Central memory CD4-positive, alpha-beta T cell (primary cell): ENCODE results near the gene LKAAEAR1.
A peak's percentile ranks its signal among the peaks of the same experiment; 100 is the strongest.

Experiments
- DNase-seq: peaks from one replicate; pipeline ENCODE4 v3.0.0; 2022

The LKAAEAR1 gene

DNA sequence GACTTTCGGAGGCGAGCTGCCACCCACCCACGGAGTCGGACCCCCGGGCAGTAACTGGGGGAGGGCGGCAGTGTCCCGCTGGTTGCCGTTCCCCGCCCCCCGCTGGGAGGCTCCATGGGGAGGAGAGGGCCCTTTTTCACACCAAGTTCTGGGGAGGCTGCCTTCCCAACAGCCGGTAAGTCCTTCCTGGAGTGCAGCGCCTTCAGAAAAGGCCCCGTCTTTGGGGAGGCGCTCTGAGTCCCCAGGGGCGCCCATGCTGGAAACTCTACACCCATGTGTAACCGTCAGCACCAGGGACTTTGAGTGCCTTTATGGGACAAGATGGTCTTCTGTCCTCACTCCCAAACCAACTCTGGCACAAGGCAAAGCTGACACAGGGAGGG, 34.3 kb downstream of the LKAAEAR1 start:
- DNase-seq, result no peak

DNA sequence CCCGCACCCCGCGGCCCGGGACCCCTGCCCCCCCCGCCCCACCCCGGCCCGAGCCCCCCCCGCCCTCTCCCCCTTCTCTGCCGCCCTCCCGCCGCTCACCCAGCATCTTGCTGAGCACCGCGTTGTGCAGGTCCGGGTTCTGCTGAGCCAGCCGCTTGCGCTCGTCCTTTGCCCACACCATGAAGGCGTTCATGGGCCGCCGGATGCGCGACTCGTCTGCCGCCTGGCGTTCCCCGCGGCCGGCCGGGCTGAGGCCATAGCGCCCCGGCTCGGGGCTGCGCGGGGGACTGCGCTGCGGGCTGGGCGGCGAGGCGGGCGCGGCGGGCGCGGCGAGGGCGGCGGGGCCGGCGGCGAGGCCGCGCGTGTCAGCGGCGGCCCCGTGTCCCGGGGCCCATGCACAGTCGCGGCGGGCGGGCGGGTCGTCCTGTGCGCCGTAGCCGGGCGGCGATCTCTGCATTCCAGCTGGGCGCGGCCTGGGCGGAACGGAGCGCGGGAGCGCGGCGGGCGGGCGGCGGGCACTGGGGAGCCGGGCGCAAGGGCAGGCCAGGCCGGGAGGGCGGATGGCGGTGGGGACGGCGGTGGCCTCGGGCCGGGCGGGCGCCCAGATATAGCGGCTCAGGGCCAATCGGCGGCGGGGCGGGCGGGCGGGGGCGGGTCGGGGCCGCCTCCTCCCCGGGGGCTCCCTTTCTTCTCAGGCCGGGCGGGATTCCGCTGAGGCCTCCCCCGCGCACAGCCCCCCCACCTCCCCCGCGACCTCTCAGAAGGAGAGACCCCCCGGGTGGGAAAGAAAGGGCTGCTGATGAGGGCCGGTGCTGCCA, 34.9 kb downstream of the LKAAEAR1 start, which contains the start of gene SOX18:
TSS of gene SOX18 (minus strand) at position 580 of the 818 bp plus-strand sequence. CDS start at position 457, 123 bp downstream.
- no peak for DNase-seq

DNA sequence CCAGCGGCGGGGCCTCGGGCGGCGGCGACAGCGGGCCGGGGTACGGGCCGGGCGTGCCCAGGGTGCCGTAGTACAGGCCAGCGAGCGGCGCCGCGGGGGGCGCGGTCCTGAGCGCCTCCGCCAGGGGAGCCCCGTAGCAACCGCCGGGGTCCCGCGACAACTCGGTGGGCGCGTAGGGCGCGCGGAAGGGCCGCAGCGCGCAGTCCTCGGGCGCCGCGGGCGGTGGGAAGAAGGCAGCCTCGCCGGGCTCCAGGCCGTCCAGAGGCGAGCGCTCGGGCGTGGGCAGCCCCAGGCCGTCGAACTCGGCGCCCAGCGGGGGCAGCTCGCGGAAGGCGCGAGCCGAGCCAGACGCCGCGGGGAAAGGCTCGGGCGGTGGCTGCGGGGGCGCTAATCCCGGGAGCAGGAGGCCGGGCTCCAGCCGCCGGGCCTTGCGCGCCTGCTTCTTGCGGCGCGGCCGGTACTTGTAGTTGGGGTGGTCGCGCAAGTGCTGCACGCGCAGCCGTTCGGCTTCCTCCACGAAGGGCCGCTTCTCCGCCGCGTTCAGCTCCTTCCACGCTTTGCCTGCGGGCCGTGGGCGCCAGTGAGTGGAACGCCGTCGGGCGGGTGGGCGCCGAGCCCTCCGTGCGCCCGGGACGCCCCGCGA, 35.7 kb downstream of the LKAAEAR1 start:
- no peak for DNase-seq

DNA sequence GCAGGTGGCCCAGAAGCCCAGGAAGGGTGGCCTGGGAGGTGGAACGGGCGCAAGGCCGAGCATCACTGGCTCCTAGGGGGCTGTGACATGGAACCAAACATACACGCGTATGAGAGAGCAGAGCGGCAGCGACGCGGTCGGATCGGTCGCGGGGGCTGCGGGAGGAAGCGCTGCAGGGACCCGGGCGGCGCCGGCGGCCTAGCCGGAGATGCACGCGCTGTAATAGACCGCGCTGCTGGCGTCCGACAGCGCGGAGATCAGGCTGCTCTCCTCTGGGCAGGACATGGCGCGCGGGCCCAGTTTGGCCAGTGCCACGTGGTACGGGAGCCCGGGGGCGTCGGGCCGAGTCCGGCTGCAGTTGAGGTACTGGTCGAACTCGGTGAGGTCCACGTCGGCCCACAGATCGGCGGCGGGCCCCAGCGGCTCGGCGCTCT, 36.2 kb downstream of the LKAAEAR1 start:
- no peak for DNase-seq

DNA sequence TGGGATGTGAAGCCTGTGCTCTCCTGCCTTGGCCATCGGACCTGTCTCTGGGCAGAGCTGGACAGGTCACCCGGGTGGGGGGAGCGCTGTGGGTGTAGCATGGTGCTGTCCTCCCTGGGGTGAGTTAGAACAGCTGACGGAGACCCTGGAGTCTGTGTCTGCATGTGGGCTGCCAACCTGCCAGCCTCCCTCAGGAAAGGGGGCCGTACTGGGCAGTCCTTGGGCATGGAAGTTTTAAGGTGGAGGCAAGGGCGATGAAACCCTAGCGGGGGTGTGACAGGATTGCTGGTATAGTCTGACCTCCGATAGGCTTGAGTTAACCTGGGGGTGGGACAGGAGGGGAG, 37.2 kb downstream of the LKAAEAR1 start:
- no peak for DNase-seq

DNA sequence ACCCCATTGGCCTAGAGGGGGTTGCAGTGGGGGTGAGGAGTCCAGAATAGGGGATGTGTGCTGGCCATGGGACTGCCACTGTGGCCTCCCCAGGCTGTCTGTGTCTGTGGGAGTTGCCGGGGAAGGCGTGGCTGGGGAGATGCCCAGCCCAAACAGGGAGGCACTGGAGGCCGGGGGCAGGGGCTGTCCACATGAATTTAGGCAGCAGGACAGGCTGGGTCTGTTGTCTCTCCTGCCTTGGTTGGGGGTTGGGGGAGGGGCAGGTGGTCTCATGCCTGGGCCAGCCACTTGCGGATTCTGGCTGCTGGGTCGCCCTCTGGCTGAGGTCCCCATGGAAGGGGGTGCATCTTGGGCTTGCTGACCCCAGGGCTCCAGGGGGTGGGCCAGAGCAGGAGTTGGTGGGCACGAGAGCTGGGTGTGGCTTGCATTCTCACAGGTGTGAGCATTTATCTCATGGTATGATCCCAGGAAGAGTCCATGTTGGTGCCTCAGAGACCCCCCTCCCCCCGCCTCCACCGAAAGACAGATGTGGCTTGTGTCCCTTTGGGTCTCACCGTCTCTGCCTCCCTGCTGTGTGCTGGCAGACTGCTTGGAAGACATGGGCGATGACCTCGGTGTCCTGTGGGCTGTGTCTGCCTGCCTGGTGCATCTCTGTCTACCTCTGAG, 38.7 kb downstream of the LKAAEAR1 start:
- no peak for DNase-seq

DNA sequence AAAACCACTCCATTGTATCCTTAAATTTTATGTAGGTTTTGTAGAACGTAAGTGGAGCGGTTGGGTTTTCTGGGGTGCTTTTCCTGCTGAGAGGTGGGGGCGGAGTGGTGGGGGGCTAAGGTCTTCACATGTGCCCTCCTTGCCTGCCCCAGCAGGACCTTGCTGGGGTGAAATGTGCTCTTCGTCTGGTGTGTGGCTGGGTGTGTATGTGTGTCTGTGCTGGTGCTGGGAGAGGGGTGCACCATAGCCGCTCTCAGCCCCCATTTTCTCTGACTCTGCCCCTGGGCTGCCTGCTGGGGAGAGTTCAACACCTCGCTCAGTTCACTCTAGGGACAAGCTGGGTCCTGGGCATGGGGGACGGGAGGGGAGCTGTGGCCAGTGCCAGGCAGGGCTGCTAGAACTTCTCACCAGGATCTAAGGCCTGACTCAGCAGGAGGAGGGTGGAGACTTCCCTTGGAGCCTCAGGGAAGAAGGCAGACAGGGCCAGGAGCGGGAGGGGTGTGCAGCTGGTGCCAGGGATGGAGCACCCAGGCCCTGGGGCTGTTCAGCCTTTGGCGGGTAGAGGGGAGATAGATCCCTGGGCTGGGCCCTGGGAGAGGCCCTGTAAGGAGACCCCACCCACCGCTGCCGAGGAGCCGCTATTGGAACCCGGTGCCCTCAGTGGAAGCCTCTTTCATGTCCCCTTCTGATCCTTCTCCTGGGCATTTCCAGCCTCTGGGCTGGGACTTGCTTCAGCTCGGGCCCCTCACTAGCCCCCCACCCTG, 39.5 kb downstream of the LKAAEAR1 start:
- no peak for DNase-seq

DNA sequence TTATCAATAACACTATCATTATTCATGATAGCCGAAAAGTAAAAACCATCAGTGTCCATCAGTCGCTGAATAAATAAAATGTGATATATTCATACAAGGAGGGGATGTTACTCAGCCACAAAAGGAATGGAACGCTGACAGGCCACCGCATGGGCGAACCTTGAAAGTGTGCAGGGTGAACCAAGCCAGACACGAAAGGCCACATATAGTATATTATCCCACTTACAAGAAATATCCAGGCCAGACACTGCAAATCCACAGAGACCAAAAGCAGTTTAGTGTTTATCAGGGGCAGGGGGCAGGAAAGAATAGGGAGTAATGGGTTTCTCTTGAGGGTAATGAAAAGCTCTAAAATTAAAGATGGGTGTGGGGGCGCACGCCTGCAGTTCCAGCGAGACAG, 40.4 kb downstream of the LKAAEAR1 start:
- no peak for DNase-seq

DNA sequence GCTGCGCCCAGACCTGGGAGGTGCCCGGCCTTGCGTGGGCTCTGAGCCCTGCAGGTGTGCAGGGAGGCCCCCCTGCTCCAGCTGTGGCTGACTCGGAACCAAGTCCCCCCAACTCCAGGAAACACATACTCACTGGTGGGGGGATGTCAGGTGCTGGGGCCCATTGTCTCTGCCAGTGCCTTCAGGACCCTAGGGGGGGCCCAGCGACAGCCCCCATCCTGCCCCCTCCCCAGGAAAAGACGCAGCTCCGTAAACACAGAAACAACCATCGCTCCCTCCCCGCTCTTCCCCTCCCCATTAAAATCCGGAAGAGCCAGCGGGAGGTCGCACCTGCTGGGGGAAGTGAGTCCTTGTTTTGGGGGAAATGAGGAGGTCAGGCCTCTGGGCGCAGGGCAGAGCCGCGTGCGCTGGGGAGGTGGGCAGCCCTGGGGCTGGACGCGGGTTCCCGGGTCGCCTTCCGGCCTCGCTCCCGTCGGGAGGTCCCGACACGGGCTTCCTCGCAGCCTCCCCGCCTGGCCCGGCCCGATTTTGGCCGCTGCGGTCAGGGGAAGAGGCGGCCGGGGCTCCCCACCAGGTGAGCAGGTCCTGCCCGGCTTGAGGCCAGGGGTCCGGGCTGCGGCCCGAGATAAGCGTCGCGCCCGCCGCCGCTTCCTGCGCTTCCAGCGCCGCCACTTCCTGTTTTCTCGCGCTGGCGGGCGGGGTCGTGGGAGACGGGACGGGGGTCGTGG, 42.0 kb downstream of the LKAAEAR1 start:
- DNase-seq, result no peak

DNA sequence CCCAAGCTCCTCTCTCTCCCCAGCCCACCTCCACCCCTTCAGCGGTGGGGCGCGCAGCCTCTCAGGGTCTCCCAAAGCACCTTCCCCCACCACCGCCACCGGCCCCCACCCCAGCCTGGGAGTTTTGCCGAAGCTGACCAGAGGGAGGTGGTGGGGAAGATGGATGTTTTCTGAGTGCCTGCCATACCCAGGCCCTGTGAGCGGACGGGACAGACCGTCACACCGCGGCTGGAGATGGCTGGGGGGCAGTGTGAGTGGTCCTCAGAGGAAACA, 42.5 kb downstream of the LKAAEAR1 start:
- DNase-seq, result no peak

DNA sequence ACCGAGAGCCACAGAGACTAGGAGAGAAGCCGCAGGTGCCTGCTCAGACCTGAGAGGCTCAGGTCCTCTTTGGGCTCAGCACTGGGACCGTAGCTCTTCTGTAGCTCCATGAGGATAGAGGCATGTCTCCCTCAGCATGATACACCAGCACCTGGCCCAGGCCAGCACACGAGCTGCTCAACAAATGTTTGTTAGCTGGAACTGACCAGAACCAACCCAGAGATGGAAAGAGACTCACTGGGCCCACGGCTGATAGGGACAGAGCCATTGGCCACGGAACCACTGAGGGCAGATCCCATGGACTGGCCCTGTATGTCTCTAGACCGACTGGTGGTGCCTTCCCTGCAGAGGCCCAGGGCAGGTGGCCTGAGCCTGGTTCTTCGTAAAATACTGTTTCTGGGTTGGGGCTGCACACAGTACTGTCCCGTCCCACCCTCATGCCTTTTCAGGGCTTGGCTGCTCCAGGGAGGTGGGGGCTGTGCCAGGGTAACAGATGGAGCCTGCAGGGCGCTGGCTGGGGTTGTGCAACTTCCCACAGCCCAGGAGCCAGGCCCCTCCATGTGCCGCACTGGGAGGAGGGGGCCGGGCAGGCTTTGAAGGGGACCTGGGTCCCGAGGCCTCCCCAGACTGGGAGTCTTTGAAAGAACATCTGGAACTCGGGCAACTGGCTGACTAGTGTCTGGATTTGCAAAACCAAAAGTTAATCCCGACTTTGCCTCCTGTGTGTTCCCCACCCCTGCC, 43.0 kb downstream of the LKAAEAR1 start:
- DNase-seq, result no peak

DNA sequence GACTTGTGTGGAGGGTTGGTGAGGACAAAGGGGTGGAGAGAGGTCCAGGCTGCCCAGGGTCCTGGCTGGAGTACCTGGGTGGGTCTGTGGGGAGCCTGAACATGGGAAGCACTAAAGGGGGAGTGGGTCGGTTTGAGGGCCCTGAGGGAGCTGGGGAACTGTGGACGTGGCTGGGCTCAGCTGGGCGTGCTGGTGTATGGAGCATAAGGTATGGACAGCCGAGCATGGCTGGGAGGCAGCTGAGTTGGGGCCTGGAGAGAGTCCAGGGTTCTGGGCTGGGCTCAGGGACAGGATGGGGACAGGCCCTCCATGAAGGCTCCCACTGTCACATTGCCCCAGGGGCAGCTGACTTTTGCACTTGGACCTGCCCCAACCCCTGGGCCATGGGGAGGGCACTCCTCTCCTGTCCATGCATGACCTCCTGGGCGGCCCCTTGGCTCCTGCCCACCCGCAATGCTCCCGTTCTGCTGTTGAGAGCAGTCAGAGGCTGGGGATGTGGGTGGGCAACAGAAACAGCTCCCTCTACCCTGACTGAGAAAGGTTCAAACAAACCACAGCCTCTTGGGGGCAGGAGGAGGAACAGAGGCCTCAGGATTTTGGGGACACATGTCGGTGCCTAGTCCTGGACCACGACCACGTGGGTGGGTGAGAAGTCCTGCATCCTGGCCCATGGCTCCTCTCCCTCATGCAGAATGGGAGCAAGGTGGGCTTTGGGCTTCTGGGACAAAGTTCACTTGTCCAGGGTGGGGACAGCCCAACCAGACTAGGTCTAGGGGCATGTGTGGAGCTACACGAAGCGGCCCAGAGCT, 43.8 kb downstream of the LKAAEAR1 start:
- no peak for DNase-seq

DNA sequence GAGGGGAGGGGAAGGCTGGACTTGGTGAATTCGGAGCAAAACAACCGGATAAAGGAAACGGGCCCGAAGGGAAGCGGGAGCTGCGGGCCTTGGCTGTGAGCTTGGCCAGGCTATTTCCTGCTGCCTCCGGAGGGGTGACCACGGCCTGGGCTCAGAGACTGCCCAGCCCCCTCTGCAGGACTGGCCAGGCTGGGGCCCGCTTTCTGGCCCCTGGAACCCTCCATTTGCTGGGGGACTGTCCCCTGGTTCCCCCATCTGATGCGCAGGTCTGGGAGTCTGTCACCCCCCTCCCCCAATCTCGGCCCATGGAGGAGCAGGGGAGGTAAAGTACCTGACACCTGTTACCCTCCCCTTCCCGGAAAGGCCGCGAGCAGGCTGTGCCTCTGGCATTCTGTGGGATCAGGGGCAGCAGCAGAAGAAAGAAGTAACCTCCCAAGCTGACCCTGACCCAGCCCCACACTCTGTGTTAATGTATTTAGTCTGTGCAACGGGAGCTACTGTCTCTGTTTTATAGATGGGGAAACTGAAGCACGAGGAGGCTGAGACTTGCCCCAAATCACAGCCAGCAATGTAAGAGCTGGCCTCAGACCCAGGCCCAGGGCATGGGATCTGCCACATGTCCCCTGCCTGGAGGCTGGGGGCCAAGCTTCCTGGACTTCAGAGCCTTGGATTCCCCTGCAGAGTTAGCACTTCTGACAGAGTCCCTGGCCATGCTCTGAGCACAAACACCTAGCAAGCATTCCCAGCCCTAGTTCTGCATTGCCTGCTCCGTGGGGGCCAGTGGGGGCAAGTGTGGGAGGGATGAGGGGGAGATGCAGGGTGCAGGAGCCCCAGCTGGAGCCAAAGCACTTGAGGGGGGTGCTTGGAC, 44.7 kb downstream of the LKAAEAR1 start:
- DNase-seq, result no peak

DNA sequence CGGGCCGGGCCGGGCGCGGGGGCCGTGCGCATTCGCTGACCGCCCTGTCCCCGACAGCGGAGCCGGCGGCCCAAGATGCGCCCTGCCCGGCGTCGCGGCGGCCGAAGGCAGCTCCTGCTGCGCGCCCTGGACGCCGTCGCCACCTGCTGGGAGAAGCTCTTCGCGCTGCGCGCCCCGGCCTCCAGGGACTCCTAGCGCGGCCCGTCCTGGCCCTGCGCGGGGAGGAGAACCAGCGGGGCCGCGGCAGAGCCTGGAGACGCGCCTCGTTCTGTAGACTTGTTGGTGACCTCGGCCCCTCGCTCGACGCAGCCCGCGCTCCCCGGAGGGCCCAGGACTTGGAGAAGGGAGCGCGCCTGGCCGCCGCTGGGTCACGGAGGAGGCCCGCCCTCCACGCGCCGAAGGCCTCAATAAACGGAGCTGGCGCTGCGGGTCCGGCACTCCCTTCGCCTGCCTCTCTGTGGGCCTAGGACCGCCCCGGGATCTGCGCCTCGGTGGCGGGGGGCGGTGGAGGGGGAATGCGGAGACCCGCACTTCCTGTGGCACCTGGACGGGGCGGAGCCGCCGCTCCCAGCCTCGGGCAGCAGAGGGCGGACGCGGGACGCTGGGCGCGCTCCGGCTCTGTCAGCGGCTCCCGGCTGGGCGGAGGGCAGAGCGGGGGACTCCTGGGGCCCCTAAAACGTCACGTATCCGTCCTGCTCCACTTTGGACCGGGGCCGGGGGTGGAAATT, 45.5 kb downstream of the LKAAEAR1 start:
- peak; percentile 67 for DNase-seq

DNA sequence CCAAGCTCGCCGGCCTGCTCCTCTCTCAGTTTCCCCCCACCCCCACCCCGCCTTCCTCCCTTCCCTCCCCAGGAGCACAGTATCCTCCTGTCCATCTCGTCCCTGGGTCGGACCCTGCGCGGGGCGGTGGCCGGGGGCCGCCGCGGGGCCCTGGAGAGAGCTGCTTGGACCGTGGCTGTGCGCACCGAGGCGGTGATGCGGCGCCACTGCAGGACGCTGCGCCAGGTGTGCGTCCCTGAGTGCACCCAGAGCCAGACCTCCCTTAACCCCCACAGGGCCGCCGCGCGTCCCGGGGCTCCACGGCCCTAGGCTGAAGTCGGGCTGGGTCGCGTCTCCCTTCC, 46.0 kb downstream of the LKAAEAR1 start:
- DNase-seq, result no peak

DNA sequence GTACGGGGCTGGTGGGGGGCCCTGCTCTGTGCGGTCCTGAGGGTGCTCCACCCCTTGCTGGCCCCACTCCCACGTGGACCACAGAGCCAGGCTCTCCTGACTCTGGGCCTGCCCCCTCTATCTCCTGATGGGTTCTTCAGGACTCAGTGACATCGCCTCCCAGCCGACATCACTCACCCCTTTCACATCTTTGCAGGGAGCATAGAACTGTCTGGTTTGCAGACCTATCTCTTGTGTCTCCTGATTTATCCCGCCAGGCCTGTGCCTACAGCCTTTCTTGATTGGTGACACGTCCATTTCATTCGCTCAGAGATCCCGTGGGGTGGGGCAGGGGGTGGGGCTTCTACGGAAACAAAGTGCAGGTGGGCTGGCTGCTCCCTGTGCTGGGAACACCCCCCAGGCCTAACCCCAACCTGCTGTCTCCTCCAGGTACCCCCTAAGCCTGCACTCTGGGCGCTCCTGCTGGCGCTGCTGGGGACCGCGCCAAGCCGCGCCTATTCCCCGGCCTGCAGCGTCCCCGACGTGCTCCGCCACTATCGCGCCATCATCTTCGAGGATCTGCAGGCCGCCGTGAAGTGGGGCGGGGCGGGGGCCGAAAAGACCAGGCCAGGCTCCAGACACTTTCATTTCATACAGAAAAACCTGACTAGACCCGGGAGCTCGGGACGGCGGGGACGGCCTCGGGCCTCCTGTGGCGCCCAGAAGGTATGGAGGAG, 46.5 kb downstream of the LKAAEAR1 start:
- DNase-seq, result no peak

DNA sequence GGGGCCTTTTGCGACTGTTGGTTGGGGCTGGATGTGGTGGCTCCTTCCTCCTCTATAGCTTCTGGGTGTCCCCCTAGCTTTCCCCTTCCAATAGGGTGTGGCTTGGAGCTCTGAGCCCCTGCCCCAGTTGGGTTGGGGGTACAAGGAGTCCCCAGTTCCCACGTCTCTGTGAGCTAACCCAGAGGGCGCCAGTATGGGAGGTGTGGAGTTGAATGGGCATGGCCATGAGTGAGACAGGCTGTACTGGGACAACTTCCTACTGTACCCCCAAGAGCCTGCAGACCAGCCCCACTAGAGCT, 47.0 kb downstream of the LKAAEAR1 start:
- DNase-seq, result no peak

DNA sequence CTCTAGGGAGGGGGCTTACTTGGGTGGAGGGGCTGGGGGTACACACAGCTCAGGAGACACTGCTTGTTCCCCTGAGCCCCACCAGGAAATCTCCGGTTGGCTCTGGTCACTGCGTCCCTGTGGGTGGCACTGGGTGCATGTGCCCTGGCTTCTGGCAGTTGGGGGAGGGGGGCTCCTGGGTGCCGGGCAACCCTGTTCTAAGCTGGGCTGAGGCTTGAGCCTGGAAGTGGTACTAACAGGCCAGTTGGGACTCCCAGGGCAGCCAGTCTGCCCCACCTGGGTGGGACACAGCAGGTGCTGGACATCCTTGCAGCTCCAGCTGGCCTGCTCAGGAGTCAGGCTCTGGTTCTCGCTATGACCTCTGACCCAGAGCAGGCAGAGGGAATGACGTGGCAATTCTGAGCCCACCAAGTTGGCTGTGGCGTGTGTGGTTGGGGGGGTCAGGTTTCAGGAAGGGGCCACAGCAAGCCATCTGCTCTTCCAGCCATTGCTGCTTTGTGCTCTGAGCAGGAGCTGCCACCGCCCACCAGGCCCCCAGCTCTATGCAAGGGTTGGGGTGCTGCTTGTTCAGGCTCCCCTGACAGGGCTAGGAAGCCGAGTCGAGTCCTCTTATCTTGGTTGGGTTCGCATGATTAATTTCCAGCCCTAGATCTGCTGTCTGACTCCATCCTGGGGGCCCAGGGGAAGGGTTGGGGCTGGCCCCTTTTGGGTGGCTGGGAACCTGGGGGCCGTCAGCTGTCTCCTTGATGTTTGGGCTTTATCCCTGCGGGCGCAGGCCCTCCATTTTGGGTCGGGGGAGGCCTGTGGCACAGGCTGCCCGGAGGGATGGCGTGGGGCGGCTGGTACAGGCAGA, 47.6 kb downstream of the LKAAEAR1 start:
- no peak for DNase-seq
